Motor neuron (in vitro differentiated cells): ENCODE measurements around the gene ZNF438. TPM values are rescaled to one million over a fixed set of nuclear protein-coding genes. Genes with fewer than 3 reads are reported as not detected.

ENCODE experiments used
- ATAC-seq, 8 experiments: fragments of 200-7000 bp; cut with Tn5 transposase; replicated peaks in 6 of 8; 2 replicates each; pipeline ENCODE4 v1.8.0; 2021; ENCODE audit warnings: mild to moderate bottlenecking in 8 of 8, moderate library complexity in 8 of 8
- H3K27ac ChIP-seq, 2 donors: fragments of 250-450 bp; sonication (Bioruptor Pico); 2 replicates each; pipeline ENCODE4 v1.9.0; 2021; ENCODE audit warnings: antibody characterized with exemption in 2 of 2, mild to moderate bottlenecking in 2 of 2, moderate library complexity in 1 of 2
- H3K4me1 ChIP-seq, 2 donors: fragments of 250-450 bp; sonication (Bioruptor Pico); replicated peaks in 1 of 2; 2 replicates each; pipeline ENCODE4 v1.6.1; 2021; ENCODE audit warnings: antibody characterized with exemption in 2 of 2, mild to moderate bottlenecking in 2 of 2, moderate library complexity in 1 of 2
- H3K4me3 ChIP-seq, 5 donors: fragments of 250-450 bp; sonication (Bioruptor Pico); 2 replicates each; pipeline ENCODE4 v1.9.0; 2021; ENCODE audit warnings: antibody characterized with exemption in 5 of 5, mild to moderate bottlenecking in 5 of 5, moderate library complexity in 4 of 5
- WGBS, 10 experiments: fragments of 450-650 bp; shearing (Covaris generic); methylation state at CpG; one replicate each; pipeline ENCODE4 v1.0.0; 2022; 5-methylcytosine and 5-hydroxymethylcytosine counted together
- in situ Hi-C, 9 experiments: fragments of 400-800 bp; cut with MboI; loops; one replicate each; pipeline ENCODE4 v1.15.0; 2021; ENCODE audit warnings: low sequenced_read_pairs in 9 of 9, low pct_unique_long_range_greater_than_20kb in 2 of 9; ENCODE audit not compliant: unreplicated experiment in 9 of 9
- total RNA-seq, 8 experiments: library from RNA; unstranded; fragments of 300-600 nt; gene quantifications; 2 replicates each; pipeline versions ENCODE4 v1.2.3 to v1.2.4, GENCODE V29; 2022

Gene ZNF438
- total RNA-seq, 8 experiments from 2014 or later: 2.1 to 5.3 (median 3.8) TPM

DNA sequence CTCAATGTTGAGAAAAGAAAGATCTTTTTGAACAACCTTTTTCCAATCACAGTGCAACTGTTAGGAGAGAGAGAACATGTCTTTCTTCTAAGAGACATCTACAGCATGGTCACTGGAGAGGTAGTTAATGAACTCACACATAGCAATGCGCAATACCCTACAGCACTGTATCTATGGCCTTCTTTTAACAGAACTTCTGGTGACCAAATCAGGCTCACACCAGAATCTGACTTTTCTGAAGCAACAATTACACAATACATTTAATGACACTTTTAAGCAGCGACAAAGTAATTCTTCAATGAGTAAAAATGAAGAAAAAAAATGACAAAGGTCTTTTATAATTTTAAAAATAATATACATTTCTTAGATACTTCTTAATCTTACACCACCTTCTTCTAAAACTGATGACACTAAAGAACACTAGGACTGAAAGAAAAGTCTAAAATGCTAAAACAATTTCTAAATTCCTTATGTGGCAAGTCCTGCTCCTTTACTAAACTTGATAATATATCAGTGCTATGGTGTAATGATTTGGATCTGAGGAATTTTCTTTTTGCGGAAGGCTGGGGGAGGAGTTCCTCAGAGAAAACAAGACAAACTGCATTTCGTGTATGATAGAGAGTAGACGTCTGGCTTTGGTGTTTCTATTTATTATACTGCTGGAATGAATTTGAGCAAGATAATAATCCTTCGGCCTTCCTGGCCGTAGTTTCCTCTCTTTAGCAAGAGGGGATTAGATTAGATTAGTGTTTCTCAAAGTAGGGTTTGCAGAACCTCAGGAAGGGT, 166.3 kb downstream of the ZNF438 start:
- ATAC-seq: no peak
- in situ Hi-C loops: no loop called here
- no peak overlapping the region for H3K27ac ChIP-seq
- no peaks in the 10 kb centered on the region for H3K4me1 ChIP-seq
- no peak overlapping the region for H3K4me3 ChIP-seq
- WGBS, 10 experiments: 81 to 100% (median 91%) methylated on average over 1 to 7 of the region's 7 CpGs

GRCh38 chr10:30863516-30864210, 168.0 kb downstream of the ZNF438 start:
- ATAC-seq: no peak
- Histone ChIP-seq H3K4me3 (no peak overlapping the region), H3K4me1 (no peaks in the 10 kb centered on the region), H3K27ac (no peak overlapping the region)
- 61 to 100% (median 80%) methylated on average over 1 to 8 of the region's 9 CpGs; no CpG with 5 or more reads in 2 of the 10 experiments for WGBS, 10 experiments
- in situ Hi-C loops: no loop called here

DNA sequence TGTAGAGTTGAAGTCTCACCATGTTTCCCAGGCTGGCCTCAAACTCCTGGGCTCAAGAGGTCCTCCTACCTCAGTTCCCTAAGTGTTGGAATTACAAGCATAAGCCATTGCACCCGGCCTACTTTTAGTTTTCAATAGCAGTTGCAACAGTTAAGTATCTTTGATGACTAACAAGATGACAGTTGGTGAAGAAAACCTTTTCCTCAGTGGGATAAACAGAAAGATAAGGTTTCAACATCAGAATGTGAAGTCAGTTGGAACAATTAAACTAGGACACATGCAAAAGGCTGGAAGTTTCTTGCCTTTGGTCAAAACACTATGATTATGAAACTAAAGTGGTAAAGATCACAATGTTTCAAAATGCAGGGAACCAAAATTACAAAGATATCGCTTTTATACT, 169.2 kb downstream of the ZNF438 start:
- no peak overlapping the region for H3K27ac ChIP-seq
- no peak overlapping the region for H3K4me3 ChIP-seq
- in situ Hi-C loops: no loop called here
- ATAC-seq: no peak
- no peaks in the 10 kb centered on the region for H3K4me1 ChIP-seq
- 37 to 100% (median 86%) methylated on average over 1 to 2 of the region's 2 CpGs; no CpG with 5 or more reads in 1 of the 10 experiments for WGBS, 10 experiments

DNA sequence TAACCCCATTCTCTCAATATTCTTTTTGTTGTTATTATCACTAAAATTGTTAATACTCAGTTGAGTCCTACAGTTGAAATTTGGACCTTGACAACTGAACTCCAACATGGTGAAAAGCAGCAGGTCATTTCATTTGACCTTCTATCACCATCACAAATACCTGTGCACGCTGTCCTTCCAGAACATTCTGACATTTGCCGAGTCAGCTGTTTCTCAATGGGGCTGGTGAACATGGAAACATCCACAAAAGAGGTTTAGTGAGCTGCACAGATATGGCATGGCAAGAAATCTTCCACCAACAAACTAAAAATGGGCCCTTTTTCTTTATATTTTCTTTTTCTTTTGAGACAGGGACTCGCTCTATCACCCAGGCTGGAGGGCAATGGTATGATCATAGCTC, 169.7 kb downstream of the ZNF438 start:
- in situ Hi-C loops: no loop called here
- H3K27ac ChIP-seq: no peak overlapping the region
- H3K4me3 ChIP-seq: no peak overlapping the region
- no peak for ATAC-seq
- no peaks in the 10 kb centered on the region for H3K4me1 ChIP-seq
- WGBS, 10 experiments: 86 to 100% (median 100%) methylated on average over 1 to 3 of the region's 3 CpGs; no CpG with 5 or more reads in 4 of the 10 experiments

GRCh38 chr10:30861221-30861620, 170.4 kb downstream of the ZNF438 start:
- H3K4me3 ChIP-seq: no peak overlapping the region
- H3K4me1 ChIP-seq: no peaks in the 10 kb centered on the region
- no peak overlapping the region for H3K27ac ChIP-seq
- WGBS, 10 experiments: 31 to 100% (median 71%) methylated on average over 1 of the region's 1 CpG; no CpG with 5 or more reads in 3 of the 10 experiments
- ATAC-seq: no peak
- in situ Hi-C loops: no loop called here

DNA sequence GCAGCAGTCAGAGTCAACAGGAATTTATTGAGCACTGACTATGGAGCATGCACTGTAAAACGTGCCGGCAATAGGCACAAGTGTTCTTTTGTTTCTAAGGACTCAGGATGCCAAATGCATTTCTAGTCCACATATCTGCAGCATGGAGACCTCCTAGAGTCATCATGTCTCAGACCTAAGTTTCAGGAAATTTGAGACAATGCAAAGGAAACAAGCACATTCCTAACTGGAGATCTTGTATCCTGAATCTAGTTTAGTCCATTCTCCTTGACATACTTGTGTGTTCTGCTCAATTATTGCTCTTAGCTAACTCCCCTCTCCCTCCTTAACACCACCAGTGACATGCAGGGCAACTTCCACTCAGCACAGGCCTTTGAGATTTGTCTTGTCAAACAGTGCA, 173.2 kb downstream of the ZNF438 start:
- Histone ChIP-seq H3K27ac (no peak overlapping the region), H3K4me3 (no peak overlapping the region), H3K4me1 (no peaks in the 10 kb centered on the region)
- in situ Hi-C loops: no loop called here
- 20 to 93% (median 58%) methylated on average over 1 to 2 of the region's 2 CpGs; no CpG with 5 or more reads in 5 of the 10 experiments for WGBS, 10 experiments
- no peak for ATAC-seq

DNA sequence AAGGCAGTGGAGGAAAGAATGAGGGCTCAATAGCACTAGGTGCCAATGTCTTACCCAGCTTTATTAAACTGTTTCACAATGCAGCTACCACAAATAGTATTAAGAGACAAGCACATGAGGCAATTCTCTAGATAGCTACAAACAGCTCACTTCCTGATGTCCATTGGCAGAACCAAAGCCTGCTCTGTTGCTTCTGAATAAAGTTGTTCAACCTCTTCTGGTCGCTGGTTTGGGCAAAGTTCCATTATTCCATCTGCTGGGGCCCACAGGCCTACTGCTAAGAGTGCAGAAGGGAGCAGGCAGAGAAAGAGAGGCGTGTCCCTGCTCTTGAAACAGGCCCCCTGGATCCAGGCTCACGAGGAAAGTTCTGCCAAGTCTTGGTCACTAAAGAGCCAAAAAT, 173.9 kb downstream of the ZNF438 start:
- Histone ChIP-seq H3K4me3 (no peak overlapping the region), H3K27ac (no peak overlapping the region), H3K4me1 (no peaks in the 10 kb centered on the region)
- 20 to 79% (median 60%) methylated on average over 1 to 3 of the region's 3 CpGs; no CpG with 5 or more reads in 2 of the 10 experiments for WGBS, 10 experiments
- ATAC-seq: peak in 2 of 8 experiments; percentile 18 to 46
- in situ Hi-C loops: no loop called here

GRCh38 chr10:30855131-30855530, 176.5 kb downstream of the ZNF438 start:
- Histone ChIP-seq H3K4me3 (no peak overlapping the region), H3K27ac (no peak overlapping the region), H3K4me1 (no peaks in the 10 kb centered on the region)
- 78 to 100% (median 92%) methylated on average over 1 to 4 of the region's 5 CpGs; no CpG with 5 or more reads in 2 of the 10 experiments for WGBS, 10 experiments
- ATAC-seq: no peak
- in situ Hi-C loops: no loop called here

- Histone ChIP-seq H3K4me1 (no peaks in the 10 kb centered on the region), H3K4me3 (no peak overlapping the region), H3K27ac (no peak overlapping the region)
- 68 to 95% (median 75%) methylated on average over 2 to 4 of the region's 4 CpGs for WGBS, 10 experiments
- no peak for ATAC-seq
- in situ Hi-C loops: no loop called here
Measured at GRCh38 chr10:30854656-30855055, 177.0 kb downstream of the ZNF438 start.

DNA sequence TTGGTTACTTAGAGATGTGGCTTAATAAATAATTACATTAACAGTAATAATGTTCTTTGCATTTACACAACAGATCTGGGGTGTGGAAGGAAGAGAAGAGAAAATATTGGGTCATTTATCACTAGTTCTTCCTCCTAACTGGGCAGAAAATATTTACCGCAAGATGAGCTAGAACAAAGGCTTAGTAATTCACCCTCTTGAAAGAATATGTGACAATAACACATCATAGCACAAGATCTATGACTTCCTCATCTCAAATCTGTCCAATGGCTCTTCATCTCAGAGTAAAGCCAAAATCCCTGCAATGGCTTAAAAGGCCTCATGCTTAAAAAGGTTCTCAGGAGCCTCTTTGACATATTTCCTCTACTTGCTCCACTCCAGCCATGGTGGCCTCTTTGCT, 178.6 kb downstream of the ZNF438 start:
- whole genome bisulfite sequencing, 10 experiments: 80 to 100% (median 100%) methylated on average over 1 of the region's 1 CpG; no CpG with 5 or more reads in 5 of the 10 experiments
- in situ Hi-C loops: no loop called here
- H3K4me1 ChIP-seq: no peaks in the 10 kb centered on the region
- H3K27ac ChIP-seq: no peak overlapping the region
- no peak for ATAC-seq
- H3K4me3 ChIP-seq: no peak overlapping the region

DNA sequence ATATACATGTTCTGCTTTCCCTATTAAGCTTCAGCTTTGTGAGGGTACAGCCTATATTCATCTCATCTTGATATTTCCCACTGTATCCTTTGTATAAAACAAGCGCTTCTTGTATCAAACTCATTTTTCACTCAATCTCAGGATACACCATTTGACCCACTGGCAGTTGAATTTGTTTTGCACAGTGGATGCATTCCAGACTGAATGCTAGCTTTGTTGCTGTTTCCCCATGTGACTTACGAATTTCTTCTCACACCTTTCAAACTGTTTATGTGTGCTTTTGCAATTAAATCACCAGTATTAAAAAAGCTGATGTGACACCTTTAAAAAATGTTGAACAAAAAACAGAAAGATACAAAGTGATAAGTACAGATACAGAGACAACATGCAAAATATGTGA, 180.9 kb downstream of the ZNF438 start:
- in situ Hi-C loops: no loop called here
- Histone ChIP-seq H3K4me3 (no peak overlapping the region), H3K27ac (no peak overlapping the region), H3K4me1 (no peaks in the 10 kb centered on the region)
- ATAC-seq: no peak
- 67 to 100% (median 93%) methylated on average over 1 to 2 of the region's 2 CpGs; no CpG with 5 or more reads in 2 of the 10 experiments for WGBS, 10 experiments

DNA sequence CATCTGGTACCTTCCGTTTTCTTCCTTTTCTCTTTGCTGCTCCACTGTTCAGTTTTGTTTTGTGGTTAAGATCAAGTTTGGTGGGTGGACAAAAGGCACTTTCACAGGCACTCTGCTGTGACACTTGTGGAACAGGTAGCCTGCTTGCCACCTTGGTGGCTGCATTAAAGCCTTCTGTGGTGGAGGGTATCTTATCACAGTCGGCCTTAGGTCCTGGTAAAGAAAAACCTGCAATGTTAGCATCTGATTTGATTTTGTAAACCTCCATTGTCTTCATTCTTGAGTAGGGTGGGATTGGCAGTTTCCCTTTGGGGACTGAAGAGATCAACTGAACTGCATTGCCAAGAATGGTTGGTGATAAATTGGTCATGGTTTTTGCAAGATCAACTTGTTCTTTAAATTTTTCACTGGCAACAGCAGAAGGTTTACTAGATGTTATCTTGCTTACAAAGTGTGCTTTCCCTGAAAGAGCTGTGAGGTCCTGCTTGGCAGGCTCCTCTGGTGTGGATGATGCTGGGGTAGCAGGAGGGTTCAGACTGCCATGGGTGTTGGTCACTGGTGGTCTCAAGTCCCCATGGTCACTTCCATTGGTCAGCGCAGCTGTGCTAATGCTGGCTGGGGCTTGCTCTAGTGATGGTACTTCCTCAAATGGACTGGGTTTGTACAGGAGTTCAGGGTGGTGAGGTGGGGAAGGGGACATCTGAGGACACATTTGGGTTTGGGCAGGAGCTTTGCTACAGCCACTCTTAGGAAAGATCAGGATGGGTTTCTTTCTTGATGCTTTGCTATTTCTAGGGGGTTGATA, 182.2 kb downstream of the ZNF438 start:
- Histone ChIP-seq H3K27ac (no peak overlapping the region), H3K4me3 (no peak overlapping the region), H3K4me1 (no peaks in the 10 kb centered on the region)
- 69 to 100% (median 90%) methylated on average over 1 to 3 of the region's 3 CpGs; no CpG with 5 or more reads in 1 of the 10 experiments for WGBS, 10 experiments
- ATAC-seq: no peak
- in situ Hi-C loops: no loop called here
